ENCODE results near the gene KNDC1. TPM values are rescaled to one million over a fixed set of nuclear protein-coding genes. Genes with fewer than 3 reads are reported as not detected.

Gene KNDC1
- total and polyA plus RNA-seq, 3 donors from 2014 or later: 4.2 to 19.8 (median 13.3) TPM

DNA sequence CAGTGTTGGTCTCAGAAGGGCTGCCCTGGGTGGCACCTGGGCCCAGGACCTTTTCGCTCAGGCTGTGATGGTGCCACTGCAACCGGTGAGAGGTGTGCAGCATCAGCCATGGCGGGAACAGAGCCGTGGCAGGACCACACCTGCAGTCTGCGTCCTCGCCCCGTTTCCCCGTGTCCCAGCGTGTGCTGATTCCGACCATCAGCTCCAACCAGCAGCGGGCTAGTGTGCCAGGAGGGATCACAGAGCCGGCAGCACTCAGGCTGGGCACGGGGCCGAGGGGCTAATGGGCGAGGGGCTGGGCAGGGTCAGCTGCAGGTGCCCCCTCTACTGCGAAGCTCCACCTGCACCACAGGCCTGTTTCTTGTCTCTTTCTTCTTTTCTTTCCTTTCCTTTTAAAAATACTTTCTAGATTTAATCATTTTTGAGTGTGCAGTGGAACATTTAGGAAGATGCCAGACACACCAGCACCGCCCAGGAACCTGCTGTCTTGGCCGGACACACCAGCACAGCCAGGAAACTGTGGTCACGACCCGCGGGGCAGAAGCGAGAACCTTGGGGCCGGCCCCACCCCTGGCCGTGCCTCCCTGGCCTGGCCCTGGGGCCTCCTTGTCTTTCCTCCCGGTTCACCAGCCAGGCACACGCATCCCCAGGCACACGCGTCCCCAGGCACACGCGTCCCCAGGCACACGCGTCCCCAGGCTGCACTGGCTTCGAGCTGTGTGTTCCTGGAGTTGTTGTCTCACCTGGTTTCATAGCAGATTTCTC is 37.7 kb upstream of the KNDC1 start:
- no peak for DNase-seq
- intact Hi-C loops (cut with DNase I; ENCODE audit: low total_unique reads): no loop called here
- no peaks in the 10 kb centered on the region for H3K4me1 ChIP-seq
- H3K27ac ChIP-seq: no peak overlapping the region
- no peaks in the 10 kb centered on the region for H3K27me3 ChIP-seq
- 86% methylated on average over 30 to 33 of the region's 33 CpGs for WGBS, 2 donors
- no peaks in the 10 kb centered on the region for H3K36me3 ChIP-seq (ENCODE audit: low read depth, missing control alignments)
- H3K9me3 ChIP-seq: no peaks in the 10 kb centered on the region
- no peak for TF ChIP-seq POLR2A (IDR thresholded peaks at IDR 0.05)
- TF ChIP-seq, protein P1, sequence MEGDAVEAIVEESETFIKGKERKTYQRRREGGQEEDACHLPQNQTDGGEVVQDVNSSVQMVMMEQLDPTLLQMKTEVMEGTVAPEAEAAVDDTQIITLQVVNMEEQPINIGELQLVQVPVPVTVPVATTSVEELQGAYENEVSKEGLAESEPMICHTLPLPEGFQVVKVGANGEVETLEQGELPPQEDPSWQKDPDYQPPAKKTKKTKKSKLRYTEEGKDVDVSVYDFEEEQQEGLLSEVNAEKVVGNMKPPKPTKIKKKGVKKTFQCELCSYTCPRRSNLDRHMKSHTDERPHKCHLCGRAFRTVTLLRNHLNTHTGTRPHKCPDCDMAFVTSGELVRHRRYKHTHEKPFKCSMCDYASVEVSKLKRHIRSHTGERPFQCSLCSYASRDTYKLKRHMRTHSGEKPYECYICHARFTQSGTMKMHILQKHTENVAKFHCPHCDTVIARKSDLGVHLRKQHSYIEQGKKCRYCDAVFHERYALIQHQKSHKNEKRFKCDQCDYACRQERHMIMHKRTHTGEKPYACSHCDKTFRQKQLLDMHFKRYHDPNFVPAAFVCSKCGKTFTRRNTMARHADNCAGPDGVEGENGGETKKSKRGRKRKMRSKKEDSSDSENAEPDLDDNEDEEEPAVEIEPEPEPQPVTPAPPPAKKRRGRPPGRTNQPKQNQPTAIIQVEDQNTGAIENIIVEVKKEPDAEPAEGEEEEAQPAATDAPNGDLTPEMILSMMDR (IDR thresholded peaks at IDR 0.05): no peak
- H3K4me3 ChIP-seq: no peak overlapping the region

DNA sequence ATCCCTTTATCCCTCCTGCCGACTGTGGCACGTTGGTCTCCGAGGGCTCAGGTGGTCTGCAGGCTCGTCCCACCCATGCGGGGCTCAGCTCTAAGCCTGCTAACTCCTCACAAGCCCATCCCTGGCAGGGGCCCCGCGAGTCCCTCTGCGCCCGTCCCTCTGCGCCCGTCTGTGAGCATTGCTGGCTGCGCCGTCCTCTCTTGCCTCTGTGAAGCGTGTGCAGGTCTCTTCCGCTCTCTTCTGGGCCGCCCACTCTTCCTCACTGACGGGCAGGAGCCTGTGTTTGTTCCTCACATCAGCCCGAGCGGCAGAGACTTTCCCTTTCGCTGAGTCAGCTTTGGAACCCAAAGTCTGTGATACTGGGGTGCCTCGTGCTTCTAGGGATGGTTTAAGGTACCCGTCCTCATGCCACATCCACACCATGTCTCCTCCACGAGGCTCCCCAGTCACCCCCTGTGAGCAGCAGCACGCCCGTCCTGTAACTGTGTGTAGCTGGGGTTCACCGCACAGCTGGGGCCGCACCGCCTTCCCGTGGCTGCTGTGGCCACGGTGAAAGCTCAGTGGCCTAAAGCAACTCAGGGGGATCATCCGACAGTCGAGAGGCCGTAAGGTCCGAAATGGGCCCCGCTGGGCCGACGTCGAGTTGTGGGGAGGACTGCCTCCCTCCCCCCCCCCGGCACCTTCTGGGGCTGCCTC is 36.8 kb upstream of the KNDC1 start:
- DNase-seq: no peak
- Histone ChIP-seq H3K4me3 (no peak overlapping the region), H3K4me1 (no peaks in the 10 kb centered on the region), H3K27ac (no peak overlapping the region), H3K36me3 (ENCODE audit: low read depth, missing control alignments) (no peaks in the 10 kb centered on the region), H3K27me3 (no peaks in the 10 kb centered on the region), H3K9me3 (no peaks in the 10 kb centered on the region)
- intact Hi-C loops (cut with DNase I; ENCODE audit: low total_unique reads): no loop called here
- TF ChIP-seq POLR2A (IDR thresholded peaks at IDR 0.05): no peak
- TF ChIP-seq, protein P1 (IDR thresholded peaks at IDR 0.05): no peak
- WGBS, 2 donors: 80 to 81% methylated on average over 29 to 38 of the region's 39 CpGs

DNA sequence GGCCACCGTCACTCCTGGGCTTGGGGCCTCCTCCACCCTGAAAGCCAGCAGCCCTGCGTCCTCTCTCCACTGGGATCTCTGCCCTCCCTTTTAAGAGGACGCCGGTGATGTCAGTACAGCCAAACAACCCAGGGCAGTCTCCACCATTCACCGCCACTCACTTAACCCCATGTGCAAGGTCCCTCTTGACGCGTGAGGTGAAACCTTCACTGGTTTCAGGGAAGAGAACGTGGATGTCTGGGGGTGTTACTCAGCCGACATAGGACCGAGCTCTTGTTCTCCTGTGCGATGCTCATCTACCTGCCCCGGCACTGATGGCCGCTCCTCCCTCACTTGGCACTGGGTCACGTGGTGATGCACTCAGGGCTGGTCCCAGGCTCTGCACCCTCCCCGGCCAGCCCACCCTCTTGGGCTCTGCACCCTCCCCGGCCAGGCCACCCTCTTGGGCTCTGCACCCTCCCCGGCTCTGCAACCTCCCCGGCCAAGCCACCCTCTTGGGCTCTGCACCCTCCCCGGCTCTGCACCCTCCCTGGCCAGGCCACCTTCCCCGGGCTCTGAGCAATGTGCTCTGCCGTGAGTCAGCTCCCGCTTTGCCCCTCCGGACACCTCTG is 36.2 kb upstream of the KNDC1 start:
- TF ChIP-seq POLR2A (IDR thresholded peaks at IDR 0.05): no peak
- TF ChIP-seq, protein P1 (IDR thresholded peaks at IDR 0.05): no peak
- Histone ChIP-seq H3K9me3 (no peaks in the 10 kb centered on the region), H3K27me3 (no peaks in the 10 kb centered on the region), H3K4me1 (no peaks in the 10 kb centered on the region), H3K27ac (no peak overlapping the region), H3K36me3 (ENCODE audit: low read depth, missing control alignments) (no peaks in the 10 kb centered on the region), H3K4me3 (no peak overlapping the region)
- 86% methylated on average over 20 to 23 of the region's 23 CpGs for WGBS, 2 donors
- intact Hi-C loops (cut with DNase I; ENCODE audit: low total_unique reads): no loop called here
- no peak for DNase-seq

DNA sequence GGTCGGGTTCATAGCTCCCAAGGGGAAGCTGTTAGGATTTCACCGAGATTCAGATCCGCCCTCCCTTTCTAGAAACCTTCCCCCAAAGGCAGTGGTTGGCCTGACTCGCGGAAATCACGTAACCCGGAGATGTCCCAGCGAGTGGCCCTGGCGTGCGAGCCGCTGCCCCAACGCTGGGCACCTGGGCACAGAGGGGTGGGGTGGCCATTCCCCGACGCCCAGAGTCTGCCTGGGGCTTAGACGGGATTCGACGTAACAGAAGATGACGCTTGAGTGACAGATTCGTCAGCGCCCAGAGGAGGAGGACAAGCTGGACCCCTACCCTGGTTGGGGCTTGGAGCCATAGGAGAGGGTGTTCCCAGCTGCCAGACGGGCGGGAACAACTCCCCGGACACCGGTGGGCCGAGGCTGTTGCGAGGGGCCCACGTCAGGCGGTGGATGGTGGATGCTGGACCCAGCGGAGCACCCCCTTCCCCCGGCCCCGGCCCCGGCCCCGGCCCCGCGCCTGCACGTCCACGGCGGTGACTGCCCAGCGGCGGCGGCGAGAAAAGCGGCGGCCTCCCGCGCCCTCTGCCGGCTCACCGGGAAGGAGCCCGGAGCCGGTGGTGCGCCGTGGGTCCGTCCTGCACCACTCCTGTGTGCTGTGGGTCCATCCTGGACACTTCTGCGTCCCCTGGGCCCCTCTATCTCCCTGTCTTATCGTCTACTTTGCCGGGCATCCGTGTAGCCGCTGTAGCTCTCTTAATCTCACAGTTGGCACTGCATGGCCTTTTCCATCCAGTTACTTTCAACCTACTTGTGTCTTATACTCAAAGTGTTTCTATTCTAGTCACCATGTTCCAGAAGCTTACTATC is 35.4 kb upstream of the KNDC1 start:
- H3K27me3 ChIP-seq: no peaks in the 10 kb centered on the region
- no peaks in the 10 kb centered on the region for H3K9me3 ChIP-seq
- no peak overlapping the region for H3K4me3 ChIP-seq
- H3K36me3 ChIP-seq (ENCODE audit: low read depth, missing control alignments): no peaks in the 10 kb centered on the region
- intact Hi-C loops (cut with DNase I; ENCODE audit: low total_unique reads): no loop called here
- DNase-seq: no peak
- H3K27ac ChIP-seq: no peak overlapping the region
- H3K4me1 ChIP-seq: no peaks in the 10 kb centered on the region
- TF ChIP-seq, protein P1 (IDR thresholded peaks at IDR 0.05): peak; percentile 36 to 69 (median 60)
- no peak for TF ChIP-seq POLR2A (IDR thresholded peaks at IDR 0.05)
- 53 to 67% methylated on average over 9 to 45 of the region's 58 CpGs for WGBS, 2 donors
